ENCODE results near the gene TUBA4A.

GRCh38 chr2:219272995-219273394 is 19.3 kb upstream of the TUBA4A start:
- TF ChIP-seq POLR2A (IDR thresholded peaks at IDR 0.05) (no peak), CTCF (IDR thresholded peaks at IDR 0.05) (no peak), EP300 (IDR thresholded peaks at IDR 0.05) (no peak)

Measured in tibial nerve (tissue), 4 donors.